Vagina (tissue), 2 donors: ENCODE data around the gene CBR3. TPM values are rescaled to one million over a fixed set of nuclear protein-coding genes. Genes with fewer than 3 reads are reported as not detected.

ENCODE experiments used
- DNase-seq, 2 donors: peaks; one replicate each; pipeline ENCODE4 v3.0.0-alpha.2; 2017; ENCODE audit errors: extremely low spot score in 2 of 2
- H3K27ac ChIP-seq: fragments of 200-600 bp; sonication (generic); one replicate; pipeline ENCODE4 v1.5.1; 2019
- H3K27me3 ChIP-seq: fragments of 200-600 bp; sonication (generic); one replicate; pipeline ENCODE4 v1.5.1; 2019
- H3K36me3 ChIP-seq, 2 donors: fragments of 200-600 bp; sonication (generic); one replicate each; pipeline ENCODE4 v1.5.1; 2017 to 2019
- H3K4me1 ChIP-seq: fragments of 200-600 bp; sonication (generic); one replicate; pipeline ENCODE4 v1.5.1; 2019
- H3K4me3 ChIP-seq, 2 donors: fragments of 200-600 bp; sonication (generic); 1 replicate in 1 of 2; 2 replicates in 1 of 2; pipeline ENCODE4 v1.5.1; 2016 to 2019
- H3K9me3 ChIP-seq: fragments of 200-600 bp; sonication (generic); one replicate; pipeline ENCODE4 v1.5.1; 2019
- POLR2A ChIP-seq, 2 donors: fragments of 450-650 bp; IDR thresholded peaks; one replicate each; pipeline ENCODE4 v1.6.1; 2017; ENCODE audit warnings: antibody characterized with exemption in 2 of 2, mild to moderate bottlenecking in 2 of 2, moderate library complexity in 2 of 2
- POLR2AphosphoS5 ChIP-seq, 2 donors: sonication (generic); formaldehyde crosslinking; IDR thresholded peaks; one replicate each; pipeline ENCODE4 v1.9.0; 2017; ENCODE audit warnings: antibody characterized with exemption in 2 of 2, mild to moderate bottlenecking in 2 of 2, low read depth in 1 of 2; ENCODE audit not compliant: insufficient read depth in 1 of 2
- intact Hi-C: fragments of 100-400 bp; cut with DNase I; formaldehyde crosslinking; loops from one replicate; pipeline ENCODE4 v1.15.1; 2023
- total RNA-seq: library from RNA; depleted of rRNA; stranded (reverse); fragments of >200 nt; gene quantifications from one replicate; pipeline ENCODE4 v1.2.3, GENCODE V29; 2016
- TF ChIP-seq, protein P1 (sequence below), 3 experiments: fragments of 450-650 bp in 2 of 3; fragments of 200-600 bp in 1 of 3; sonication (generic) in 1 of 3; IDR thresholded peaks; one replicate each; pipeline ENCODE4 v1.5.1; 2017 to 2019; ENCODE audit warnings: antibody characterized with exemption in 3 of 3, mild to moderate bottlenecking in 2 of 3, moderate library complexity in 2 of 3

CBR3 gene
- total RNA-seq = 45.2 TPM

DNA sequence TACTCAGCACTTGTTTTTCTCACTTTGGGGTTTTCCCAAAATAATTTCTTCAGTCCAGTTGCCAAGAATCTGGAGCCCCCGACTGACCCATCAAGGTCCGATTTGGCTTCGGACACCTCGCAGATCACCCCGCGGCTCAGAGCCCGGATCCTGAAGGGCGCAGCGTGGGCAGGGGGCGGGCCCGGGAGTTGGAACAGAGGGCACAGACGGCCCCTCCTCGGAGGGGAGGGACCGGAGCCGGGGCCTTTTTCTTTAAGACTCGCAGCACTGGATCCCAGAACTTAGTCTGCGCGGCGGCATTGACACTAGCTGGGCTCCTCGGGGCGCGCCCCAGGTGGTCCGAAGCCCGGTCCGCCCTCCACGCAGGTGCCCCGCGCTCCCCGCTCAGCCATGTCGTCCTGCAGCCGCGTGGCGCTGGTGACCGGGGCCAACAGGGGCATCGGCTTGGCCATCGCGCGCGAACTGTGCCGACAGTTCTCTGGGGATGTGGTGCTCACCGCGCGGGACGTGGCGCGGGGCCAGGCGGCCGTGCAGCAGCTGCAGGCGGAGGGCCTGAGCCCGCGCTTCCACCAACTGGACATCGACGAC, at the start of gene CBR3:
Gene CBR3 (plus strand): TSS at position 277 of the 588 bp plus-strand sequence. CDS start 114 bp downstream, at position 391.
- intact Hi-C loops = no loop called here
- peak in 1 of 2 donors; percentile 28 for TF ChIP-seq POLR2A (IDR thresholded peaks at IDR 0.05)
- TF ChIP-seq, protein P1, sequence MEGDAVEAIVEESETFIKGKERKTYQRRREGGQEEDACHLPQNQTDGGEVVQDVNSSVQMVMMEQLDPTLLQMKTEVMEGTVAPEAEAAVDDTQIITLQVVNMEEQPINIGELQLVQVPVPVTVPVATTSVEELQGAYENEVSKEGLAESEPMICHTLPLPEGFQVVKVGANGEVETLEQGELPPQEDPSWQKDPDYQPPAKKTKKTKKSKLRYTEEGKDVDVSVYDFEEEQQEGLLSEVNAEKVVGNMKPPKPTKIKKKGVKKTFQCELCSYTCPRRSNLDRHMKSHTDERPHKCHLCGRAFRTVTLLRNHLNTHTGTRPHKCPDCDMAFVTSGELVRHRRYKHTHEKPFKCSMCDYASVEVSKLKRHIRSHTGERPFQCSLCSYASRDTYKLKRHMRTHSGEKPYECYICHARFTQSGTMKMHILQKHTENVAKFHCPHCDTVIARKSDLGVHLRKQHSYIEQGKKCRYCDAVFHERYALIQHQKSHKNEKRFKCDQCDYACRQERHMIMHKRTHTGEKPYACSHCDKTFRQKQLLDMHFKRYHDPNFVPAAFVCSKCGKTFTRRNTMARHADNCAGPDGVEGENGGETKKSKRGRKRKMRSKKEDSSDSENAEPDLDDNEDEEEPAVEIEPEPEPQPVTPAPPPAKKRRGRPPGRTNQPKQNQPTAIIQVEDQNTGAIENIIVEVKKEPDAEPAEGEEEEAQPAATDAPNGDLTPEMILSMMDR (IDR thresholded peaks at IDR 0.05) = no peak
- DNase-seq = no peak
- Histone ChIP-seq H3K27me3 (no peaks in the 10 kb centered on the region), H3K27ac (peak within 1 kb of the TSS; percentile 95), H3K36me3 (peaks cover 0 to 6% of the 10 kb centered on the region in 2 donors), H3K9me3 (no peaks in the 10 kb centered on the region), H3K4me1 (peaks cover 33% of the 10 kb centered on the region), H3K4me3 (peak within 1 kb of the TSS; percentile 76 to 82)

GRCh38 chr21:36087362-36088138, 47.3 kb upstream of the CBR3 start:
- no peaks in the 10 kb centered on the region for H3K36me3 ChIP-seq
- intact Hi-C loops = no loop called here
- no peak overlapping the region for H3K27ac ChIP-seq
- H3K4me3 ChIP-seq = no peak overlapping the region
- no peak for DNase-seq
- H3K9me3 ChIP-seq = no peaks in the 10 kb centered on the region
- H3K4me1 ChIP-seq = no peaks in the 10 kb centered on the region
- H3K27me3 ChIP-seq = no peaks in the 10 kb centered on the region
- TF ChIP-seq, protein P1 (IDR thresholded peaks at IDR 0.05) = no peak

- DNase-seq = no peak
- TF ChIP-seq POLR2AphosphoS5 (IDR thresholded peaks at IDR 0.05; ENCODE audit: insufficient read depth in 1 of 2, low read depth in 1 of 2) (no peak), POLR2A (IDR thresholded peaks at IDR 0.05) (no peak)
- TF ChIP-seq, protein P1 (IDR thresholded peaks at IDR 0.05) = no peak
Observed at GRCh38 chr21:36089946-36090345, 44.9 kb upstream of the CBR3 start.

DNA sequence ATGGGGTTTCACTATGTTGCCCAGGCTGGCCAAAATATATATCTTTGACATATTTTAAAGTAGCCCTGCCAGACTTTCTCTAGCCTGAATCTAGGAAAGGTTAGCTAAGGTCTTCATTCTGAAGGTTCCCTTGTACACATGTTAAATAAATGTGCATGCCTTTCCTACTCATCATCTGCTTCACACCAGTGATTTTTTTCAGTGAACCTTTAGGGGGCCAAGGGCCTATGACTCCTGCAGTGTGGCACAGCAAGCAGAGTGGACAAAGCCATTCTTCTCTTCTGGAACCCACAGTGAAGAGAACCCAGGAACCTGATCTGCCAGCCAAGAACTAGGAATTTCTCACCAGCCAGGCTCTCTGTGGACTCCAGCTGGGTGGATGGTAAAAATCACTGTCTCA, 42.2 kb upstream of the CBR3 start:
- Histone ChIP-seq H3K27ac (no peak overlapping the region), H3K9me3 (no peaks in the 10 kb centered on the region), H3K4me3 (no peak overlapping the region), H3K27me3 (no peaks in the 10 kb centered on the region), H3K4me1 (peaks cover 9% of the 10 kb centered on the region), H3K36me3 (no peaks in the 10 kb centered on the region)
- intact Hi-C loops = no loop called here
- no peak for DNase-seq
- TF ChIP-seq POLR2A (IDR thresholded peaks at IDR 0.05) = no peak

More at GRCh38 chr21:36089946-36090345, 44.9 kb upstream of the CBR3 start:
- Histone ChIP-seq H3K9me3 (no peaks in the 10 kb centered on the region), H3K27me3 (no peaks in the 10 kb centered on the region), H3K36me3 (no peaks in the 10 kb centered on the region), H3K4me3 (no peak overlapping the region), H3K27ac (no peak overlapping the region), H3K4me1 (no peaks in the 10 kb centered on the region)
- intact Hi-C loops = no loop called here

GRCh38 chr21:36093512-36093911, 41.4 kb upstream of the CBR3 start:
- Histone ChIP-seq H3K4me3 (no peak overlapping the region), H3K36me3 (no peaks in the 10 kb centered on the region), H3K4me1 (peaks cover 9% of the 10 kb centered on the region), H3K9me3 (no peaks in the 10 kb centered on the region), H3K27ac (no peak overlapping the region), H3K27me3 (no peaks in the 10 kb centered on the region)
- intact Hi-C loops = no loop called here
- DNase-seq = no peak
- TF ChIP-seq POLR2A (IDR thresholded peaks at IDR 0.05) = no peak
- TF ChIP-seq POLR2AphosphoS5 (IDR thresholded peaks at IDR 0.05; ENCODE audit: insufficient read depth in 1 of 2, low read depth in 1 of 2) = no peak
- TF ChIP-seq, protein P1 (IDR thresholded peaks at IDR 0.05) = no peak
